K562 (cell line): ENCODE data around the gene TPMT. TPM values are rescaled to one million over a fixed set of nuclear protein-coding genes. Genes with fewer than 3 reads are reported as not detected.

ENCODE experiments used
- BCOR ChIP-seq: fragments of 450-650 bp; IDR thresholded peaks from 2 replicates; pipeline ENCODE4 v1.6.1; 2016
- EGR1 ChIP-seq: fragments of 450-650 bp; conservative IDR thresholded peaks from 2 replicates; pipeline ENCODE4 v1.6.1; 2017; ENCODE audit warnings: mild to moderate bottlenecking
- GATAD2B ChIP-seq: fragments of 450-650 bp; IDR thresholded peaks from 2 replicates; pipeline ENCODE4 v1.6.1; 2017; ENCODE audit warnings: mild to moderate bottlenecking, borderline replicate concordance
- JUN ChIP-seq, 2 experiments: sonication (generic) in 1 of 2; formaldehyde crosslinking in 1 of 2; IDR thresholded peaks; 2 replicates each; pipeline versions ENCODE4 v1.6.1 to v1.8.0; 2012 to 2022; ENCODE audit warnings: borderline replicate concordance in 2 of 2, mild to moderate bottlenecking in 2 of 2, improper control_type of control experiment in 1 of 2, low read depth in 1 of 2, low read length in 1 of 2, missing genetic modification reagents in 1 of 2
- MECOM ChIP-seq: fragments of 250-450 bp; sonication (Bioruptor Pico); IDR thresholded peaks from 2 replicates; pipeline ENCODE4 v1.8.0; 2022; ENCODE audit warnings: inconsistent platforms
- RNF219 ChIP-seq: fragments of 250-450 bp; sonication (Bioruptor Pico); IDR thresholded peaks from 2 replicates; pipeline ENCODE4 v1.5.0; 2022; ENCODE audit warnings: mild to moderate bottlenecking
- SLC30A9 ChIP-seq: fragments of 250-450 bp; sonication (Bioruptor Pico); IDR thresholded peaks from 2 replicates; pipeline ENCODE4 v1.8.0; 2022; ENCODE audit warnings: mild to moderate bottlenecking, moderate library complexity
- SUPT5H ChIP-seq: fragments of 450-650 bp; IDR thresholded peaks from 2 replicates; pipeline ENCODE4 v1.6.1; 2016
- ZBTB9 ChIP-seq: fragments of 450-650 bp; formaldehyde crosslinking; IDR thresholded peaks from 2 replicates; pipeline ENCODE4 v1.4.0; 2020; ENCODE audit warnings: mild to moderate bottlenecking, moderate library complexity
- ZNF133 ChIP-seq: fragments of 250-450 bp; sonication (Bioruptor Pico); IDR thresholded peaks from 2 replicates; pipeline ENCODE4 v1.4.0; 2020; ENCODE audit warnings: mild to moderate bottlenecking
- ZNF274 ChIP-seq: IDR thresholded peaks from 2 replicates; pipeline ENCODE4 v1.6.1; 2011; ENCODE audit warnings: low read depth, mild to moderate bottlenecking, low read length, moderate library complexity, borderline replicate concordance
- ZNF644 ChIP-seq: fragments of 200-800 bp; sonication (Bioruptor generic); IDR thresholded peaks from 2 replicates; pipeline ENCODE4 v1.6.1; 2016; ENCODE audit warnings: low read depth, missing genetic modification characterization, missing compliant biosample characterization
- ZNF655 ChIP-seq: fragments of 250-450 bp; sonication (Bioruptor Pico); IDR thresholded peaks from 2 replicates; pipeline ENCODE4 v1.5.0; 2021
- polyA plus RNA-seq, 8 experiments: library from polyadenylated mRNA; depleted of rRNA in 4 of 8; stranded (reverse) in 5 of 8; unstranded in 3 of 8; fragments of >200 nt; fragmentation: Nextera tagmentation in 2 of 8; fragmentation: Illumina TruSeq in 1 of 8; extraction: Ambion mirVana in 2 of 8; extraction: Trizol in 1 of 8; gene quantifications; 2 replicates each; pipeline versions ENCODE4 v1.2.1 to v1.2.3, GENCODE V29; 2011 to 2014; ENCODE audit warnings: inconsistent platforms in 1 of 8, missing spikeins in 1 of 8
- total RNA-seq, 7 experiments: library from RNA; depleted of rRNA in 6 of 7; stranded (reverse); fragments of >200 nt in 6 of 7; fragmentation: Illumina TruSeq in 2 of 7; extraction: Trizol in 2 of 7; gene quantifications; 2 replicates each; pipeline versions ENCODE4 v1.2.1 to v1.2.3, GENCODE V29; 2011 to 2021; ENCODE audit warnings: low replicate concordance in 1 of 7
- TF ChIP-seq, protein P1 (sequence below): sonication (generic); formaldehyde crosslinking; IDR thresholded peaks from 2 replicates; pipeline ENCODE4 v1.8.1; 2022; ENCODE audit warnings: missing genetic modification reagents
- TF ChIP-seq, protein P2 (sequence below): sonication (generic); formaldehyde crosslinking; IDR thresholded peaks from 2 replicates; pipeline ENCODE4 v1.8.0; 2023; ENCODE audit warnings: missing genetic modification reagents, mild to moderate bottlenecking, borderline replicate concordance

TPMT gene
- total and polyA plus RNA-seq, 9 of the 15 experiments (the other 6 are each of a cell fraction or from before 2014, with no cell fraction given): 24.2 to 67.4 (median 46.5) TPM

GRCh38 chr6:18155150-18155863 lies 430 bp upstream of the TPMT start, which contains the start of gene KDM1B (continued):
- TF ChIP-seq EGR1 (peak; percentile 70), SUPT5H (peak; percentile 0), ZNF274 (no peak), JUN (IDR thresholded peaks at IDR 0.05; ENCODE audit: borderline replicate concordance, low read depth, low read length) (no peak), JUN (CRISPR knock-in tag; IDR thresholded peaks at IDR 0.05; ENCODE audit: borderline replicate concordance) (0 out of 2 replicates have a peak, but pooled peaks have one; percentile 77), ZNF644 (tag) (no peak), SLC30A9 (CRISPR knock-in tag) (no peak), ZNF655 (CRISPR knock-in tag) (no peak), BCOR (no peak; the same call in 1 of the 2 replicates), ZNF133 (CRISPR knock-in tag) (no peak), MECOM (CRISPR knock-in tag) (no peak), RNF219 (CRISPR knock-in tag) (no peak), GATAD2B (peak; percentile 84; the same call in 1 of the 2 replicates), ZBTB9 (CRISPR knock-in tag) (peak; percentile 85)
- TF ChIP-seq, protein P1, sequence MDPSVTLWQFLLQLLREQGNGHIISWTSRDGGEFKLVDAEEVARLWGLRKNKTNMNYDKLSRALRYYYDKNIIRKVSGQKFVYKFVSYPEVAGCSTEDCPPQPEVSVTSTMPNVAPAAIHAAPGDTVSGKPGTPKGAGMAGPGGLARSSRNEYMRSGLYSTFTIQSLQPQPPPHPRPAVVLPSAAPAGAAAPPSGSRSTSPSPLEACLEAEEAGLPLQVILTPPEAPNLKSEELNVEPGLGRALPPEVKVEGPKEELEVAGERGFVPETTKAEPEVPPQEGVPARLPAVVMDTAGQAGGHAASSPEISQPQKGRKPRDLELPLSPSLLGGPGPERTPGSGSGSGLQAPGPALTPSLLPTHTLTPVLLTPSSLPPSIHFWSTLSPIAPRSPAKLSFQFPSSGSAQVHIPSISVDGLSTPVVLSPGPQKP: no peak
- TF ChIP-seq, protein P2, sequence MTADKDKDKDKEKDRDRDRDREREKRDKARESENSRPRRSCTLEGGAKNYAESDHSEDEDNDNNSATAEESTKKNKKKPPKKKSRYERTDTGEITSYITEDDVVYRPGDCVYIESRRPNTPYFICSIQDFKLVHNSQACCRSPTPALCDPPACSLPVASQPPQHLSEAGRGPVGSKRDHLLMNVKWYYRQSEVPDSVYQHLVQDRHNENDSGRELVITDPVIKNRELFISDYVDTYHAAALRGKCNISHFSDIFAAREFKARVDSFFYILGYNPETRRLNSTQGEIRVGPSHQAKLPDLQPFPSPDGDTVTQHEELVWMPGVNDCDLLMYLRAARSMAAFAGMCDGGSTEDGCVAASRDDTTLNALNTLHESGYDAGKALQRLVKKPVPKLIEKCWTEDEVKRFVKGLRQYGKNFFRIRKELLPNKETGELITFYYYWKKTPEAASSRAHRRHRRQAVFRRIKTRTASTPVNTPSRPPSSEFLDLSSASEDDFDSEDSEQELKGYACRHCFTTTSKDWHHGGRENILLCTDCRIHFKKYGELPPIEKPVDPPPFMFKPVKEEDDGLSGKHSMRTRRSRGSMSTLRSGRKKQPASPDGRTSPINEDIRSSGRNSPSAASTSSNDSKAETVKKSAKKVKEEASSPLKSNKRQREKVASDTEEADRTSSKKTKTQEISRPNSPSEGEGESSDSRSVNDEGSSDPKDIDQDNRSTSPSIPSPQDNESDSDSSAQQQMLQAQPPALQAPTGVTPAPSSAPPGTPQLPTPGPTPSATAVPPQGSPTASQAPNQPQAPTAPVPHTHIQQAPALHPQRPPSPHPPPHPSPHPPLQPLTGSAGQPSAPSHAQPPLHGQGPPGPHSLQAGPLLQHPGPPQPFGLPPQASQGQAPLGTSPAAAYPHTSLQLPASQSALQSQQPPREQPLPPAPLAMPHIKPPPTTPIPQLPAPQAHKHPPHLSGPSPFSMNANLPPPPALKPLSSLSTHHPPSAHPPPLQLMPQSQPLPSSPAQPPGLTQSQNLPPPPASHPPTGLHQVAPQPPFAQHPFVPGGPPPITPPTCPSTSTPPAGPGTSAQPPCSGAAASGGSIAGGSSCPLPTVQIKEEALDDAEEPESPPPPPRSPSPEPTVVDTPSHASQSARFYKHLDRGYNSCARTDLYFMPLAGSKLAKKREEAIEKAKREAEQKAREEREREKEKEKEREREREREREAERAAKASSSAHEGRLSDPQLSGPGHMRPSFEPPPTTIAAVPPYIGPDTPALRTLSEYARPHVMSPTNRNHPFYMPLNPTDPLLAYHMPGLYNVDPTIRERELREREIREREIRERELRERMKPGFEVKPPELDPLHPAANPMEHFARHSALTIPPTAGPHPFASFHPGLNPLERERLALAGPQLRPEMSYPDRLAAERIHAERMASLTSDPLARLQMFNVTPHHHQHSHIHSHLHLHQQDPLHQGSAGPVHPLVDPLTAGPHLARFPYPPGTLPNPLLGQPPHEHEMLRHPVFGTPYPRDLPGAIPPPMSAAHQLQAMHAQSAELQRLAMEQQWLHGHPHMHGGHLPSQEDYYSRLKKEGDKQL (CRISPR knock-in tag): no peak
